Activated naive CD4-positive, alpha-beta T cell treated with anti-CD3 and anti-CD28 coated beads, Interleukin-2, amount 50 U/mL, for 24 hours (primary cell): ENCODE data around the gene PHF21B.

Experiments
- H3K27ac Mint-ChIP-seq: one replicate; pipeline ENCODE4 v1.8.0; 2021; ENCODE audit warnings: mild to moderate bottlenecking, mixed read lengths
- H3K27me3 Mint-ChIP-seq: one replicate; pipeline ENCODE4 v1.8.0; 2021; ENCODE audit warnings: mixed read lengths
- H3K36me3 Mint-ChIP-seq: one replicate; pipeline ENCODE4 v1.8.0; 2021; ENCODE audit warnings: mixed read lengths
- H3K4me1 Mint-ChIP-seq: one replicate; pipeline ENCODE4 v1.8.0; 2021; ENCODE audit warnings: mixed read lengths
- H3K4me3 Mint-ChIP-seq: one replicate; pipeline ENCODE4 v1.8.0; 2021; ENCODE audit warnings: mild to moderate bottlenecking, mixed read lengths
- H3K9me3 Mint-ChIP-seq: one replicate; pipeline ENCODE4 v1.8.0; 2021; ENCODE audit warnings: mixed read lengths

The PHF21B gene

DNA sequence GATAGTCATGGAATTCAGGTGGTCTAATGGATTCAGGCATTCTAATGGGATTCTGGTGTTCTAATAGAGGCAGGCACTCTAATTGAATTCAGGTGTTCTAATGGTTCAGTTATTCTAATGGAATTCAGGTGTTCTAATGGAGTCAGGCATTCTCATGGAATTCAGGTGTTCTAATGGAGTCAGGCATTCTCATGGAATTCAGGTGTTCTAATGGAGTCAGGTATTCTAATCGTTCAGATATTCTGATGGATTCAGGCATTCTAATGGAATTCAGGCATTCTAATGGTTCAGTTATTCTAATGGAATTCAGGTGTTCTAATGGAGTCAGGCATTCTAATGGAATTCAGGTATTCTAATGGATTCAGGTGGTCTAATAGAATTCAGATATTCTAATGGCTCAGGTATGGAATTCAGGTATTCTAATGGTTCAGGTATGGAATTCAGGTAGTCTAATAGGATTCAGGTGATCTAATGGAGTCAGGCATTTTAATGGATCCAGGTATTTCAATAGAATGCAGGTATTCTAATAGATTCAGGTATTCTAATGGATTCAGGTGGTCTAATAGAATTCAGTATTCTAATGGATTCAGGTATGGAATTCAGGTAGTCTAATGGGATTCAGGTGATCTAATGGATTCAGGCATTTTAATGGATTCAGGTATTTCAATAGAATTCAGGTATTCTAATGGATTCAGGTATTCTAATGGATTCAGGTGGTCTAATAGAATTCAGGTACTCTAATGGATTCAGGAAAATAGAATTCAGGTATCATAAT, 22.0 kb upstream of the PHF21B start:
- no peak overlapping the region for H3K4me3 Mint-ChIP-seq
- no peak overlapping the region for H3K27ac Mint-ChIP-seq
- H3K9me3 Mint-ChIP-seq = no peaks in the 10 kb centered on the region
- H3K36me3 Mint-ChIP-seq = no peaks in the 10 kb centered on the region
- no peaks in the 10 kb centered on the region for H3K4me1 Mint-ChIP-seq
- peaks cover 2% of the 10 kb centered on the region for H3K27me3 Mint-ChIP-seq

DNA sequence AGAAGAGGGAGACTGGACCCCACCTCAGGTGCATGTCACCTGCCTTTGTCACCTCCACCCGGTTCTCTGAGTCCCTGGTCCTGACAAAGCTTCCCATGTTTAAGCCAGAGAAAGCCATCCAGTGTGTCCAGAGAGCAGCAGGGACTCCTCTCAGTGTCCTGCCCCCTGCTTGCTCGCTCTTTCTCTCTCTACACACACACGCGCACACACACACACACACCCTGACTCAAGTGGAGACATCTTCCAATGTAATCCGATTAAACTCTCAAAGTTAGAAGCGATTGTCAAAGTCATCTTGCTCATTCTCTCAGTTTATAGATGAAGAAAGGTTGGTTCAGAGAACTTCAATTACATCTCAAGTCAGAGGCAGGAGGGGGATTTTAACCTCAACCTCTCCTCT, 19.7 kb upstream of the PHF21B start:
- H3K27me3 Mint-ChIP-seq = peaks cover 2% of the 10 kb centered on the region
- no peaks in the 10 kb centered on the region for H3K9me3 Mint-ChIP-seq
- no peak overlapping the region for H3K27ac Mint-ChIP-seq
- H3K4me1 Mint-ChIP-seq = no peaks in the 10 kb centered on the region
- H3K4me3 Mint-ChIP-seq = no peak overlapping the region
- H3K36me3 Mint-ChIP-seq = no peaks in the 10 kb centered on the region

DNA sequence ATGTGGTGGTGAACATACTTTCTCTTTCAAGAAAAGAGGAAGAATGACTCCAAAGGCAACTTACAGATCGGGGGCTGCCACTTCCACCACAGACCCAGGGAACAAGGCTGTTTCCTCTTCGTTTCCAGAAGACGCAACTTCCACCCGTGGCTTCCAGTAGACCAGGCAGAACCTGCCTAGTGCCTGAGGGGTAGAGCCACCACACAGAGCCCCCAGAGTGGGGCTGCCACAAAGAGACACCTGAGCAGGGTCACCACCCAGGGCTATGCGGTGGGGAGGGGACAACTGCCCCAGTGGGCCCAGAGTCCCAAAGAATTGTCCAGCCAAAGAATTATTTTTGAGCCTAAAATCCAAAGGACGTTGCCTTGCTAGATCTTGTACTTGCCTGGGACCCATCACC, 16.7 kb upstream of the PHF21B start:
- Mint-ChIP-seq H3K4me3 (no peak overlapping the region), H3K36me3 (no peaks in the 10 kb centered on the region), H3K4me1 (no peaks in the 10 kb centered on the region), H3K27me3 (peaks cover 7% of the 10 kb centered on the region), H3K27ac (no peak overlapping the region), H3K9me3 (no peaks in the 10 kb centered on the region)

DNA sequence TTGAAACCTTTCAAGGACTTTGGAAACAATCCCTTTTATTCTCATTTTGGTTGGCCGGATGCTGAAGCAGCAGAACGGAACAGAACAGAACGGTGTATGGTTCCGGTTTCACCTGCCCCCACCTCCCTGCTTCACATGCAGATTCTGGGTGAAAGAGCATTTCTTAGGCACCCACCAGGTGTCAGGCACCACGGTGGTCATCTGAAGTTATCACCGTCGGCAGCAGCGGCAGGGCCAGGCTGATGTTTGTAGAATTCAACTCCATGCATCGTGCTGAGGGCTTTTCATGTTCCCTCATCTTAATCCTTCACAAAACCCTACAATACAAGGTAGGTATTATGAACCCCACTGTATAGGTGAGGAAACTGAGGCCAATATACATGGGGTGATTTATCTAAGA, 13.6 kb upstream of the PHF21B start:
- H3K4me3 Mint-ChIP-seq = no peak overlapping the region
- H3K27me3 Mint-ChIP-seq = peaks cover 8% of the 10 kb centered on the region
- no peaks in the 10 kb centered on the region for H3K9me3 Mint-ChIP-seq
- no peaks in the 10 kb centered on the region for H3K4me1 Mint-ChIP-seq
- no peak overlapping the region for H3K27ac Mint-ChIP-seq
- no peaks in the 10 kb centered on the region for H3K36me3 Mint-ChIP-seq

DNA sequence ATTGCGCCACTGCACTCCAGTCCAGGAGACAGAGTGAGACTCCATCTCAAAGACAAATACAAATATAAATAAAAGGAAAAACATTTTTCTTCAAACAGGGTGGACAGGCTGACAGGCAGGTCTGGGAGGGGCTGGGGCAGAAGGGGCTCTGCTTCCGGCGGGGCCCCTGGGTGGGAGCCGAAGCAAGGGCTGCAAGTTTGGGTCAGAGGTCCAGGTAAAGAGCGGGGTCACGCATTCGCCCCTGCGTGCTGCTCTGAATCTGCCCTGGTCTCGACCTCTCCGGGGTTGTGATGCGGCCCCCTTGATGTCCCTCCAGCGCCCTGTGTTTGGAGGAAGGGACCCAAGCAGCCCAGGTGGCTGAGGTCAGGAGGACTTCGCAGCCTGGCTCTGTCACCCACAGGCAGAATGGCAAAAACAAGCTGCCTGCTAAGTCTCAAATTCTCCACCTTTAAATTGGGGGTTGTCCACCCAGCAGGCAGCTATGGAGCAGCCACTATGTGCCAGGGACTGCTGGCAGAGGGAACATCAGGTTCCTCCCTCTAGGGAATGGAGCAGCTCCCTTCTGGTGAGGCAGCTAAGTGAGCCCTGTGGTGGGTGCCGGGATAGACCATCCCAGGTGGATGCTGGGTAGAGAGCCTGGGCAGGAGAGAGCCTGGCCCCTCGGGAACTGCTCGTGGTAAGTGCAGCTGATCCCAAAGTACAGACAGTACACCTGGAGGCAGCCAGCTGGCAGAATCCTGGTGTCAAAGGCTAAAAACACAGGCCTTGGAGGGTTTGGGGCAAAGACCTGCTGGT, 10.3 kb upstream of the PHF21B start:
- no peak overlapping the region for H3K4me3 Mint-ChIP-seq
- no peaks in the 10 kb centered on the region for H3K36me3 Mint-ChIP-seq
- H3K27ac Mint-ChIP-seq = no peak overlapping the region
- H3K27me3 Mint-ChIP-seq = peaks cover 11% of the 10 kb centered on the region
- no peaks in the 10 kb centered on the region for H3K9me3 Mint-ChIP-seq
- H3K4me1 Mint-ChIP-seq = no peaks in the 10 kb centered on the region

DNA sequence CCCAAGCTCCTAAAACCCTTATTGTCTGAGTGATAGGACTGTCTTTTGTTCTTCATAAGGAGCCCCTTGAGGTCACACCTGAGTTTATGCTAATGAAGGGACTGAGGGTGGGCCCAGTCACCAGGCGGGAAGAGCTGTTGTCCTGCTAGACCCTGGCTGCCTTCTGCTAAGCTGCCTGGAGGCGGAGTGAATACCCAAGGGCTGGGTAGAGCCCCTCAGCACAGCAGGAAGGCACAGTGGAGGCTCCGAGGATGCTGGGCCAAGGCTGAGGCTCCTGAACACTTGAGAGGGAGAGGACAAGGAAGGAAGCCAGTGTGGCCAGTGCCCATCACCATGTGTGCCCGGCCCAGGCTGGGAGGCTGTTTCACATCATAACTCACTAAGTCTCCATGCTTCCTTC, 4.8 kb upstream of the PHF21B start:
- H3K27me3 Mint-ChIP-seq = peaks cover 36% of the 10 kb centered on the region
- no peak overlapping the region for H3K27ac Mint-ChIP-seq
- no peak overlapping the region for H3K4me3 Mint-ChIP-seq
- H3K36me3 Mint-ChIP-seq = no peaks in the 10 kb centered on the region
- no peaks in the 10 kb centered on the region for H3K9me3 Mint-ChIP-seq
- peaks cover 10% of the 10 kb centered on the region for H3K4me1 Mint-ChIP-seq

DNA sequence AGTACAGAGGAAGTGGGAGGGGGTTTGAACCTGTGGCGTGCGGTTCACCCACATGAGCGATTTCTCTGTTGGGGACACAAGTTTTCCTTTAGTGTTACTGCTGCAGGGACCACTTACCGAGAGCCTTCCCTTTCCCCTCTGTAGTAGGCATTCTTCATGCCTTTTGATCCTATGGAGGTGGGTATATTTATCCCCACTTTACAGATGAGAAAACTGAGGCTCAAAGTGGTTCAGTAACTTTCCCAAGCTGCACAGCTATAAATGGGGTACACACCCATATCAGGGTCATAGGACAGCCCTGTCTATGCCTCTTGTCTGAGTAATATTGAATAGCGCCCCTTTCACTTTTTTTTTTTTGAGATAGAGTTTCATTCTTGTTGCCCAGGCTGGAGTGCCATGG, 3.3 kb upstream of the PHF21B start:
- no peaks in the 10 kb centered on the region for H3K9me3 Mint-ChIP-seq
- peaks cover 10% of the 10 kb centered on the region for H3K4me1 Mint-ChIP-seq
- peaks cover 36% of the 10 kb centered on the region for H3K27me3 Mint-ChIP-seq
- no peaks in the 10 kb centered on the region for H3K36me3 Mint-ChIP-seq
- no peak overlapping the region for H3K27ac Mint-ChIP-seq
- H3K4me3 Mint-ChIP-seq = no peak overlapping the region

DNA sequence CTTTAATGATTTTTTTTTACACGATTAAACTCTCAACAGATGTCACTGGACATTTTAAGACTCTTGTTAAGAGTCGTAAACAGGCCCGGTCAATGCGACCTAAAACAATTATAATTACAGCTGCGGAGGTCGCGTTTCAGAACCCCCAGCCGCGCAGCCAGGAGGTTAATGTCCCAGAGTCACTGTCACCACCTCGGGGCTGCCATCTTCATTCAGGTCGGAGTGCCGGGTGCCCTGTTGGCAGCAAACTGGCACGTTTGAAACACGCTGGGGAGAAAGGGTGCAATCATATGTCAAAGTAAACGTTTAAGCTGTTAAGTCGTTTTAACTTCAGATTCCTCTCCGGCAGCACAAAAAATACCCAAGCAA, 711 bp upstream of the PHF21B start:
- Mint-ChIP-seq H3K36me3 (no peaks in the 10 kb centered on the region), H3K27me3 (peaks cover 45% of the 10 kb centered on the region), H3K9me3 (no peaks in the 10 kb centered on the region), H3K4me1 (peaks cover 19% of the 10 kb centered on the region), H3K4me3 (peak overlapping the region; percentile 81), H3K27ac (no peak overlapping the region)

DNA sequence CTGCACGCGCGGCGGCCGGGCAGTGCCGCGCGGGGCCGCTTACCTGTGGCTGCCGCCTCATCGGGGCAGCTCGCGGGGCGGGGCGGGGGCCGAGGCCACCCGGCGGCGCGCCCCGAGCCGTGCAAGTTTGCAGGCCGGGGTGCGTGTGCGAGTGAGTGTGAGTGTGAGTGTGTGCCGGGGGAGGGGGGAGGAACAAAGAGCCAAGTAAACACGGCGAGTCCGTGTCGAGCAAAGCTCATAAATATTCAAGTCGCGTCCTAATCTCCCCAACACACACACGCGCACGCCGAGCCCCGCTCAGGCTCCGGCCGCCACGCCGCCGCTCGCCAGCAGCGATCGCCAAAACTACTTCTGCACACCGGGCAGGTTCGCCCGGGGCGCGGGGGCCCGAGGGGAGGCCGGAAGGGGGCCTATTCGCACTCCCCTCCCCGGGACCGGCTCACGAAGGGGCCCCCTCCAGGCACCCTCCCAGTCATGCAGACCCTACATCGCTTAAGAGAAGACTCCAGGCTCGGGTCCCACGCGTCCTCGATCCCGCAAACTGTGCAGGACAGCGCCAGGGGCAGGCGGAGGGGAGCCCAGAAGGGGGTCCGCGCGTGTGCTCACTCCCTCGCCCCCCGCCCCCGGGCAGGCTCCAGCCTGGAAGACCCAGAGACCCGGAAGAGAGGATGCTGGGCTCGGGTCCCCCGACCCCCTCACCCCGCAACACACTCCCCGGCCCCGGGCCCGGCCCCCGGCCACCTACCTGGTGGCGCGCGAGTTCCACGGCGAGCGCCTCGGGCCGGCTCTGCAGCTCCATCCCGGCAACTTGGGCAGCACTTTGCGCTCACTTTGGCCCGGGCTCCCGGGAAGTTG, 827 bp downstream of the PHF21B start:
- Mint-ChIP-seq H3K9me3 (no peaks in the 10 kb centered on the region), H3K4me1 (peaks cover 19% of the 10 kb centered on the region), H3K36me3 (no peaks in the 10 kb centered on the region), H3K27ac (no peak overlapping the region), H3K4me3 (peak overlapping the region; percentile 47), H3K27me3 (peaks cover 46% of the 10 kb centered on the region)

DNA sequence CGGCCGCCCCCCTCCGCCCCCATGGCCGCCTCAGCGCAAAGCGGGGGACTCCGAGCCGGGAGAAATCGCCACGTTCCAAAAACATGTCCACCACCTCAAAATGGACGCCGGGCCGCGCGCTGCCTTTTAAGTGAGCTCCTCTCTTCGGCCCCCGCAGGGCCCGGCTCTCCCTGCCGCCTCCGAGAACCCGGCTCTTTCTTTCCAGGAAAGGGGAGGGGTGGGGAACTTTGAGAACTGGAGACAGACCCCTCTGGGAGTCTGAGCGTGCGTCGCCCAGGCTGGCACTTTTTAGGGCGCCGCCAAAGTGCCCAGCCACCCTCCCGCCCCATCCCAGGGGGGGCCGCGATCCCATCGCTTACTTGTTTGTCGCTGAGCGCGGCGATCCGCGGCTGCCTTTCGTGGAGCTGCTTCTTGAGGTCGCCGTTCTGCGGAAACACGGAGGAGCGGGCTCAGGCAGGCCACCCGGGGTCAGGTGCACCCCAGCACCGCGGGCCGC, 1.6 kb downstream of the PHF21B start:
- Mint-ChIP-seq H3K27ac (no peak overlapping the region), H3K4me1 (peaks cover 19% of the 10 kb centered on the region), H3K36me3 (no peaks in the 10 kb centered on the region), H3K27me3 (peaks cover 46% of the 10 kb centered on the region), H3K9me3 (no peaks in the 10 kb centered on the region), H3K4me3 (peak overlapping the region; percentile 33)

DNA sequence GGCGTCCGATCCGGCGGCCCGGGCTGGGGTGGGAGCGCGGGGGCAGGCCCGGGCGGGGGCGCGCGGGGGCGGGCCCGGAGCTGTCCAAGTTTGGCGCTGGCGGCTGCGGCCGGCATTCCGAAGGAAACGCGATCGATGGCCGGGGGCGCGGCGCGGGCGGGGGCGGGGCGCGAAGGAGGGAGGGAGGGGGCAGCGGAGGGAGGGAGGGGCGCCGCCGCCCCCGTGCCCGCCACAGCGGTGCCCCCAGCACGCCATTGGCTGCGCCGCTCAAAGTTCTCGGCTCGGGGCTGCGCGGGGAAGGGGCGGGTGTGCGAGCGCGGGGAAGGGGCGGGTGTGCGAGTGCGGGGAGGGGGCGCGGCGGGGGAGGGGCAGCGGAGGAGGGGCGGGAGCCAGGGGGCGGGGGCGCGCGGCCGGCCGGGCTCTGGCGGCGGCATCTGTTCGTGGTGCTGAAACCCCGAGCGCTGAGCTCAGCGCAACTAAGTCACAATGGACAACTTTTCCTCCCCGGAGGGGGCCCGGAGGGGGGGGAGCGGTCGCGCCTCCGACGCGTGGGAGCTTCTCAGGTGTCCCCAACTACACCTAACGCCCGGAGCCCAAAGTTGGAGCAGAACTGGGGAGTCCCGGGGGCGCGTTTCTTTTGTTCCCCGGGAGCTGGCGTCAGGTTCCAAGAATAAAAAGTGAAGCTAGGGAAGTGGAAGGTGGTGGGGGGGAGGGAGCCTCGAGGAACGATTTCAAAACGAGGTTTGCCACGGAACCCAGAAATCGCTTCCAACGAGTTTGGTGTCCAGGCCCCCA, 2.2 kb downstream of the PHF21B start:
- Mint-ChIP-seq H3K4me3 (no peak overlapping the region), H3K36me3 (no peaks in the 10 kb centered on the region), H3K4me1 (peaks cover 19% of the 10 kb centered on the region), H3K9me3 (no peaks in the 10 kb centered on the region), H3K27ac (no peak overlapping the region), H3K27me3 (peaks cover 49% of the 10 kb centered on the region)

DNA sequence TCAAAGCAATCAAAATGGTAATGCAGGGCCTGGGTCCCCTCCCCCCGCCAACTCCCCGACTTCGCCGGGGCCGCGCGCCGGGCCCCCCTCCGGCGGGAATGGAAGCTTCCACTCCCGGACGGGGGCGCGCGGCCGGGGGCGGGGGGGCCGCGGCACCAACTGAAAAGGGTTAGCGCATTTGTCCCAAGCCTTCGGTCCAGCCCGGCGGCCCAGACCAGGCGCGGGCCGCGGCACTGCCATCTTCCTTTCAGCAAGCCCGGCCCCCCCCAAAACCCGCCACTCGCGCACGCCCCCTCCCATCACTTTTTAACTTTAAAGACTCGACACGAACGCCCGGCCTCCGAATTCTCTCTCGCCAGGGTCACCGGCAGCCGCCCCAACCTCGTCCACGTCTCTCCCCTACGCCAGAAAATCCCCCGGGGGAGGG, 2.8 kb downstream of the PHF21B start:
- H3K27ac Mint-ChIP-seq = no peak overlapping the region
- H3K4me3 Mint-ChIP-seq = peak overlapping the region; percentile 78

DNA sequence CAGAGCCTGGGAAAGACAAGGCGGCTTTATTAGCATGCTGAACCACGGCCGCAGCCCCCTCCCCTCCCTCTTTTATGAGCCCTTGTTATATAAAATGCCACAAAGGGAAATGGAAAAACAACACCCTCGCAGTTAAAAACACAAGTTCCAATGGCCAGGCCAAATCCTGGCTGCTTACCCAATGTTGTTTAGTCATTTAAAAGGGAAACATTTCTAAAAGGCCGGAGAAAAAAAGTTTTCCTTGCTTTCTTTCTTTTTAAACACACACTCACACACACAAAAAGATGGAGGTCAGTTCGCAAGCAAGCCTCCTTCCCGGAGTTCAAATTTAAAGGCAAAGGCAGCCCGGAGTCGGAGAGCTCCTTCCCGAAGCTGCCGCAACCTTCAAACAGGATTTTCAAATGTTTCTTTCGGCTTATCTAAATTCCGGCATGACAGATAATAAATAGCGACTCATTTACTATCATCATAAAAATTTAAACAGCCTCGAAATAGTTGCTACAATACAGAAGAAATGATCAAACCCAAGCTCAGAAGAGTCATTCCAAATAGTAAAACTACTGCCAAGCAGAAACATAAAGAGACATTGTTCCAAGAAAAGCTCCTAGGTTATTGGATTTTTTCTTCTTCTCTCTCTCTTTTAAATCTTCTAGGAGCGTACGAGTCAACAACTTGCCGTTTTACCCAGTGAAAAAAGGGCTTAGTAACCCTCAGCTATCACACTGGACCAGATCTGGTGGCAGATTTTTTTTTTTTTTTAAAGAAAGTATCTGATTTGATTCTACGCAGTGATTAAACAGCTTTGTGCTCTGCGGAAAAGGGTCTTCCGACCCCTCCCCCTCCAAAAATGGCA, 3.5 kb downstream of the PHF21B start:
- H3K27me3 Mint-ChIP-seq = peaks cover 42% of the 10 kb centered on the region
- H3K27ac Mint-ChIP-seq = no peak overlapping the region
- H3K4me3 Mint-ChIP-seq = peak overlapping the region; percentile 78
- H3K9me3 Mint-ChIP-seq = no peaks in the 10 kb centered on the region
- no peaks in the 10 kb centered on the region for H3K36me3 Mint-ChIP-seq
- H3K4me1 Mint-ChIP-seq = peaks cover 19% of the 10 kb centered on the region

More for the DNA sequence above, 2.8 kb downstream of the PHF21B start:
- H3K27me3 Mint-ChIP-seq = peaks cover 46% of the 10 kb centered on the region
- no peaks in the 10 kb centered on the region for H3K36me3 Mint-ChIP-seq
- H3K4me1 Mint-ChIP-seq = peaks cover 19% of the 10 kb centered on the region
- H3K9me3 Mint-ChIP-seq = no peaks in the 10 kb centered on the region

DNA sequence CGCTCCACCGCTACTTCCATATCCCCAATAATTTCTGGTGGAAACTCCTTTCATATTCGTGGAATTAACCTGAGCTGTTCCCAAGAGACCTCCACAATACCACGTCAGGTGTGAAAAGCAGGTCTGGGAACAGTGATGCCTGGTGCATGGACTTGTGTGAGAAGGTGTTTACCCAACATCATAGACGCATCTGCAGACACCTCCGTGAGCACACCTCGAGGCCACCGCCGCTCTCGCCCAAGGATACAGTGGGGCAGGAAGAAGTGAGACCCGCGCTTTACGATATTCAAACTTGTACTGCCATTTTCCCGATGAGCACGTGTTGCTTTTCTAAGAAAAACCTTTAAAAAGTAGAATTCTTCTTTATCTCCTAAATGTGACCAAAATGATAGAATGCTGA, 8.2 kb downstream of the PHF21B start:
- Mint-ChIP-seq H3K27me3 (peaks cover 34% of the 10 kb centered on the region), H3K9me3 (no peaks in the 10 kb centered on the region), H3K4me3 (no peak overlapping the region), H3K36me3 (no peaks in the 10 kb centered on the region), H3K27ac (no peak overlapping the region), H3K4me1 (peaks cover 8% of the 10 kb centered on the region)
